Measurements from ENCODE around the gene MAPKBP1. TPM values are rescaled to one million over a fixed set of nuclear protein-coding genes. Genes with fewer than 3 reads are reported as not detected.

Gene MAPKBP1
- total and polyA plus RNA-seq, 8 donors = 8.8 to 41.5 (median 16.8) TPM

- intact Hi-C loops (cut with DNase I; ENCODE audit: low total_unique reads) = no loop called here
- Histone ChIP-seq H3K27me3 (no peaks in the 10 kb centered on the region), H3K36me3 (no peaks in the 10 kb centered on the region), H3K9me3 (no peaks in the 10 kb centered on the region), H3K4me3 (no peak overlapping the region), H3K27ac (peak overlapping the region in 3 of 5 donors; percentile 16 to 55 (median 55)), H3K4me1 (peaks cover 55 to 90% (median 81%) of the 10 kb centered on the region in 4 donors)
- DNase-seq = no peak
- 73 to 84% (median 75%) methylated on average over 1 of the region's 1 CpG for WGBS, 5 donors
- TF ChIP-seq POLR2AphosphoS5 (IDR thresholded peaks at IDR 0.05) = no peak
These were observed 4.2 kb downstream of the MAPKBP1 start for GRCh38 chr15:41778521-41778920.

DNA sequence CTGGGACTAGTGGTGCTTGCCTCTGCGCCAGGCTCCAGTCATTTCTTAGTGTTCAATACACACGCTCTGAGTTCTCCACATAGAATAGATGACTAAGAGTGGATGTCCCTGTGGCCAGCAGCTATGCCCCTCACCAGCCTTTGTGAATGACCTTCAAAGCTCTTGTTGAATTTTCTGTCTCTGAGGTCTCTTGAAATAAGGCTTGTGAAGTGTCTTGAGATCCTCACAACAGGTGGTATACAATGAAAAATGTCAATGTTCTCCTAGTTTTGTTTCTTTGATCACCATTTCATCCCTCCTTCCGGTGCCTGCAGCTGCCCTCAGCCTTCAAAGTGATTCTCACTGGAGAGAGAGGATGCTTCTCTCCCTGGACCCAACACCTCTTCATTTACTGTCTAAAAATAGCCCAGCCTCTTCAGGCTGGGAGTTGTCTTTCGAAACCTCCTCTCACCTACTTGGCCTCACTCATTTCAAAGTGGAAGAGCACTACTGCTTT is 5.4 kb downstream of the MAPKBP1 start:
- 60 to 72% (median 70%) methylated on average over 4 of the region's 4 CpGs for WGBS, 5 donors
- intact Hi-C loops (cut with DNase I; ENCODE audit: low total_unique reads) = no loop called here
- H3K27me3 ChIP-seq = no peaks in the 10 kb centered on the region
- no peak for DNase-seq
- H3K9me3 ChIP-seq = no peaks in the 10 kb centered on the region
- H3K36me3 ChIP-seq = no peaks in the 10 kb centered on the region
- H3K4me3 ChIP-seq = no peak overlapping the region
- H3K4me1 ChIP-seq = peaks cover 50 to 94% (median 81%) of the 10 kb centered on the region in 4 donors
- TF ChIP-seq, protein P1, sequence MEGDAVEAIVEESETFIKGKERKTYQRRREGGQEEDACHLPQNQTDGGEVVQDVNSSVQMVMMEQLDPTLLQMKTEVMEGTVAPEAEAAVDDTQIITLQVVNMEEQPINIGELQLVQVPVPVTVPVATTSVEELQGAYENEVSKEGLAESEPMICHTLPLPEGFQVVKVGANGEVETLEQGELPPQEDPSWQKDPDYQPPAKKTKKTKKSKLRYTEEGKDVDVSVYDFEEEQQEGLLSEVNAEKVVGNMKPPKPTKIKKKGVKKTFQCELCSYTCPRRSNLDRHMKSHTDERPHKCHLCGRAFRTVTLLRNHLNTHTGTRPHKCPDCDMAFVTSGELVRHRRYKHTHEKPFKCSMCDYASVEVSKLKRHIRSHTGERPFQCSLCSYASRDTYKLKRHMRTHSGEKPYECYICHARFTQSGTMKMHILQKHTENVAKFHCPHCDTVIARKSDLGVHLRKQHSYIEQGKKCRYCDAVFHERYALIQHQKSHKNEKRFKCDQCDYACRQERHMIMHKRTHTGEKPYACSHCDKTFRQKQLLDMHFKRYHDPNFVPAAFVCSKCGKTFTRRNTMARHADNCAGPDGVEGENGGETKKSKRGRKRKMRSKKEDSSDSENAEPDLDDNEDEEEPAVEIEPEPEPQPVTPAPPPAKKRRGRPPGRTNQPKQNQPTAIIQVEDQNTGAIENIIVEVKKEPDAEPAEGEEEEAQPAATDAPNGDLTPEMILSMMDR (IDR thresholded peaks at IDR 0.05) = no peak
- no peak for TF ChIP-seq EP300 (IDR thresholded peaks at IDR 0.05)
- TF ChIP-seq POLR2AphosphoS5 (IDR thresholded peaks at IDR 0.05) = no peak
- no peak for TF ChIP-seq POLR2A (IDR thresholded peaks at IDR 0.05)
- H3K27ac ChIP-seq = peak overlapping the region; percentile 20 to 67 (median 55)

GRCh38 chr15:41780266-41780665 is 6.0 kb downstream of the MAPKBP1 start:
- H3K4me3 ChIP-seq = no peak overlapping the region
- WGBS, 5 donors = 22 to 35% (median 23%) methylated on average over 2 of the region's 2 CpGs
- intact Hi-C loops (cut with DNase I; ENCODE audit: low total_unique reads) = no loop called here
- TF ChIP-seq, protein P1 (IDR thresholded peaks at IDR 0.05) = no peak
- TF ChIP-seq EP300 (IDR thresholded peaks at IDR 0.05) = no peak
- TF ChIP-seq POLR2A (IDR thresholded peaks at IDR 0.05) = no peak
- TF ChIP-seq POLR2AphosphoS5 (IDR thresholded peaks at IDR 0.05) = no peak
- peaks cover 46 to 89% (median 76%) of the 10 kb centered on the region in 4 donors for H3K4me1 ChIP-seq
- H3K36me3 ChIP-seq = no peaks in the 10 kb centered on the region
- no peaks in the 10 kb centered on the region for H3K27me3 ChIP-seq
- H3K27ac ChIP-seq = peak overlapping the region; percentile 20 to 67 (median 55)
- no peaks in the 10 kb centered on the region for H3K9me3 ChIP-seq
- no peak for DNase-seq

DNA sequence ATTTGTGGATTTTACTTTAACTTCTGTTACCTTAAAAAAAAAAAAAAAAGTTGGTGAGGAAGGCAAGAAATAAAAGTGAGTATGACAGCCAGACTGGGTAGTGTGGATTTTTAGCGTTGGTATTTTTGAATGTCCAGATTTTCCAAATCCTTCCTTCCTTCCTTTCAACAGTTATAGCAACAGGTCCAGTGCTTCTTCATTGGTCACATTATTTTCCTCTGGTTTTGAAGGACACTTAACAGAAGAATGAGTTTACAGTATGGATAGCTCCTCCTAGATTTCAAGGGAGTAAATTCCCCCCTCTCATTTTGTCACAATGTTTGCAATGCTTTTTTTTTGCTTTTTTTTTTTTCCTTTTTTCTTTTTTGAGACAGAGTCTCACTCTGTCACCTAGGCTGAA is 6.4 kb downstream of the MAPKBP1 start:
- no peak for DNase-seq
- Histone ChIP-seq H3K27me3 (no peaks in the 10 kb centered on the region), H3K36me3 (no peaks in the 10 kb centered on the region), H3K27ac (peak overlapping the region in 4 of 5 donors; percentile 20 to 67 (median 55)), H3K9me3 (no peaks in the 10 kb centered on the region), H3K4me1 (peaks cover 41 to 85% (median 71%) of the 10 kb centered on the region in 4 donors), H3K4me3 (no peak overlapping the region)
- TF ChIP-seq POLR2AphosphoS5 (IDR thresholded peaks at IDR 0.05) (no peak), EP300 (IDR thresholded peaks at IDR 0.05) (no peak), POLR2A (IDR thresholded peaks at IDR 0.05) (no peak)
- TF ChIP-seq, protein P1 (IDR thresholded peaks at IDR 0.05) = no peak
- 33 to 71% (median 47%) methylated on average over 1 of the region's 1 CpG for WGBS, 5 donors
- intact Hi-C loops (cut with DNase I; ENCODE audit: low total_unique reads) = no loop called here
